ENCODE measurements around the gene DSE. TPM values are rescaled to one million over a fixed set of nuclear protein-coding genes. Genes with fewer than 3 reads are reported as not detected.
A peak's percentile ranks its signal among the peaks of the same experiment; 100 is the strongest.

The DSE gene
- total RNA-seq, 1 experiment from 2014 or later, result 86.5 TPM

GRCh38 chr6:116380346-116380745 is 9.6 kb downstream of the DSE start:
- Mint-ChIP-seq H3K9me3 (ENCODE audit: unreplicated experiment) (no peaks in the 10 kb centered on the region), H3K4me3 (ENCODE audit: unreplicated experiment) (no peak overlapping the region), H3K36me3 (ENCODE audit: insufficient read depth, unreplicated experiment) (no peaks in the 10 kb centered on the region), H3K27ac (ENCODE audit: low read depth, unreplicated experiment) (peak overlapping the region; percentile 40), H3K4me1 (ENCODE audit: insufficient read depth, unreplicated experiment) (peaks cover 48% of the 10 kb centered on the region), H3K27me3 (ENCODE audit: insufficient read depth, unreplicated experiment) (no peaks in the 10 kb centered on the region)
- BruUV-seq (replicated peaks), result no TSS peak
- CTCF ChIA-PET, result no interaction called here
- POLR2A ChIA-PET, result interaction anchor here (0.8 to 3.2 kb wide), 3 partner anchors 10 to 100 kb away, joined by 3 to 23 read pairs (median 6); partner anchors contain the start of genes DSE and TSPYL1
- no peak for DNase-seq (ENCODE audit: unreplicated experiment)
- intact Hi-C loops (cut with micrococcal nuclease), result no loop called here
- no peak for TF ChIP-seq CTCF (IDR thresholded peaks at IDR 0.05; ENCODE audit: unreplicated experiment)

GRCh38 chr6:116381000-116381399 is 10.3 kb downstream of the DSE start:
- no peak overlapping the region for H3K4me3 Mint-ChIP-seq (ENCODE audit: unreplicated experiment)
- BruUV-seq (replicated peaks), result no TSS peak
- H3K4me1 Mint-ChIP-seq (ENCODE audit: insufficient read depth, unreplicated experiment), result peaks cover 51% of the 10 kb centered on the region
- DNase-seq (ENCODE audit: unreplicated experiment), result peak; percentile 74
- no peak for TF ChIP-seq CTCF (IDR thresholded peaks at IDR 0.05; ENCODE audit: unreplicated experiment)
- H3K27me3 Mint-ChIP-seq (ENCODE audit: insufficient read depth, unreplicated experiment), result no peaks in the 10 kb centered on the region
- H3K9me3 Mint-ChIP-seq (ENCODE audit: unreplicated experiment), result no peaks in the 10 kb centered on the region
- ChIA-PET CTCF (interaction anchor here (0.7 to 0.8 kb wide), 2 partner anchors 12 to 93 kb away, joined by 3 read pairs; no protein-coding TSS in a partner anchor), POLR2A (interaction anchor here (0.8 to 3.2 kb wide), 6 partner anchors 10 to 101 kb away, joined by 3 to 23 read pairs (median 4); partner anchors contain the start of genes DSE and TSPYL1)
- peak overlapping the region; percentile 40 for H3K27ac Mint-ChIP-seq (ENCODE audit: low read depth, unreplicated experiment)
- no peaks in the 10 kb centered on the region for H3K36me3 Mint-ChIP-seq (ENCODE audit: insufficient read depth, unreplicated experiment)
- intact Hi-C loops (cut with micrococcal nuclease), result no loop called here

- CTCF ChIA-PET, result no interaction called here
- peak; percentile 54 for DNase-seq (ENCODE audit: unreplicated experiment)
- H3K9me3 Mint-ChIP-seq (ENCODE audit: unreplicated experiment), result no peaks in the 10 kb centered on the region
- TF ChIP-seq CTCF (IDR thresholded peaks at IDR 0.05; ENCODE audit: unreplicated experiment), result no peak
- peak overlapping the region; percentile 41 for H3K27ac Mint-ChIP-seq (ENCODE audit: low read depth, unreplicated experiment)
- no peak overlapping the region for H3K4me3 Mint-ChIP-seq (ENCODE audit: unreplicated experiment)
- no TSS peak for BruUV-seq (replicated peaks)
- POLR2A ChIA-PET, result interaction anchor here (0.9 to 3.1 kb wide), 3 partner anchors 11 to 103 kb away, joined by 3 to 24 read pairs (median 4); partner anchors contain the start of genes DSE and TSPYL1
- no peaks in the 10 kb centered on the region for H3K27me3 Mint-ChIP-seq (ENCODE audit: insufficient read depth, unreplicated experiment)
- peaks cover 55% of the 10 kb centered on the region for H3K4me1 Mint-ChIP-seq (ENCODE audit: insufficient read depth, unreplicated experiment)
- no peaks in the 10 kb centered on the region for H3K36me3 Mint-ChIP-seq (ENCODE audit: insufficient read depth, unreplicated experiment)
- intact Hi-C loops (cut with micrococcal nuclease), result no loop called here
These were observed 11.8 kb downstream of the DSE start for GRCh38 chr6:116382587-116382986.

- BruUV-seq (replicated peaks), result no TSS peak
- peak overlapping the region; percentile 14 for H3K4me3 Mint-ChIP-seq (ENCODE audit: unreplicated experiment)
- H3K4me1 Mint-ChIP-seq (ENCODE audit: insufficient read depth, unreplicated experiment), result peaks cover 72% of the 10 kb centered on the region
- H3K36me3 Mint-ChIP-seq (ENCODE audit: insufficient read depth, unreplicated experiment), result no peaks in the 10 kb centered on the region
- H3K9me3 Mint-ChIP-seq (ENCODE audit: unreplicated experiment), result no peaks in the 10 kb centered on the region
- no peaks in the 10 kb centered on the region for H3K27me3 Mint-ChIP-seq (ENCODE audit: insufficient read depth, unreplicated experiment)
- intact Hi-C loops (cut with micrococcal nuclease), result no loop called here
- no peak for TF ChIP-seq CTCF (IDR thresholded peaks at IDR 0.05; ENCODE audit: unreplicated experiment)
- ChIA-PET CTCF (interaction anchor here (0.7 kb wide), 1 partner anchor 17 kb away, joined by 3 read pairs; no protein-coding TSS in a partner anchor), POLR2A (interaction anchor here (0.9 to 3.1 kb wide), 2 partner anchors 13 to 19 kb away, joined by 4 to 24 read pairs; partner anchors contain the start of gene DSE)
- H3K27ac Mint-ChIP-seq (ENCODE audit: low read depth, unreplicated experiment), result peak overlapping the region; percentile 89
- no peak for DNase-seq (ENCODE audit: unreplicated experiment)
These were observed 14.1 kb downstream of the DSE start for GRCh38 chr6:116384727-116385458.

All from MCF 10A (cell line).